Lung (tissue), 16 donors: ENCODE results near the gene PEX10. TPM values are rescaled to one million over a fixed set of nuclear protein-coding genes. Genes with fewer than 3 reads are reported as not detected.

Experiments
- ATAC-seq: fragments of 200-7000 bp; cut with Tn5 transposase; one replicate; pipeline ENCODE4 v1.9.1; 2020; ENCODE audit warnings: moderate number of reproducible peaks; ENCODE audit not compliant: insufficient read depth, low FRiP score
- DNase-seq, 3 donors: peaks; one replicate each; pipeline ENCODE4 v3.0.0-alpha.2; 2013 to 2017
- H3K27ac ChIP-seq, 2 donors: one replicate each; pipeline ENCODE4 v1.5.1; 2013; ENCODE audit warnings: mild to moderate bottlenecking in 2 of 2, moderate library complexity in 2 of 2, control low read depth in 1 of 2, inconsistent platforms in 1 of 2, low read depth in 1 of 2, low read length in 1 of 2
- H3K27me3 ChIP-seq, 3 donors: one replicate each; pipeline ENCODE4 v1.5.1; 2013; ENCODE audit warnings: low read length in 2 of 3; ENCODE audit not compliant: control insufficient read depth in 3 of 3, insufficient read depth in 3 of 3
- H3K36me3 ChIP-seq, 4 donors: one replicate each; pipeline ENCODE4 v1.5.1; 2013; ENCODE audit warnings: low read length in 4 of 4, mild to moderate bottlenecking in 1 of 4, moderate library complexity in 1 of 4; ENCODE audit not compliant: control insufficient read depth in 4 of 4, insufficient read depth in 4 of 4
- H3K4me1 ChIP-seq, 5 donors: one replicate each; pipeline ENCODE4 v1.5.1; 2013; ENCODE audit warnings: low read length in 5 of 5, mild to moderate bottlenecking in 2 of 5, moderate library complexity in 1 of 5; ENCODE audit not compliant: control insufficient read depth in 5 of 5, insufficient read depth in 5 of 5
- H3K4me3 ChIP-seq: one replicate; pipeline ENCODE4 v1.5.1; 2013; ENCODE audit warnings: mild to moderate bottlenecking, control low read depth, moderate library complexity
- H3K9ac ChIP-seq, 2 donors: one replicate each; pipeline ENCODE4 v1.5.1; 2013; ENCODE audit warnings: low read length in 2 of 2, control low read depth in 1 of 2; ENCODE audit not compliant: insufficient read depth in 1 of 2
- H3K9me3 ChIP-seq, 4 donors: one replicate each; pipeline ENCODE4 v1.5.1; 2013; ENCODE audit warnings: low read length in 3 of 4, mild to moderate bottlenecking in 1 of 4, moderate library complexity in 1 of 4; ENCODE audit not compliant: control insufficient read depth in 4 of 4, insufficient read depth in 3 of 4
- WGBS, 2 donors: extraction: QIAGEN DNeasy Blood & Tissue Kit; methylation state at CpG; one replicate each; pipeline ENCODE4 v1.1.7; 2013; 5-methylcytosine and 5-hydroxymethylcytosine counted together
- long read RNA-seq, 5 donors: transcript quantifications; one replicate each; lab custom pipeline, GENCODE V29; 2026
- polyA plus RNA-seq, 2 donors: library from polyadenylated mRNA; stranded (reverse); fragments of 200-250 nt; gene quantifications; one replicate each; pipeline ENCODE4 v1.2.1, GENCODE V29; 2013
- total RNA-seq, 2 donors: library from RNA; depleted of rRNA in 1 of 2; stranded (reverse); fragments of >200 nt in 1 of 2; gene quantifications; one replicate each; pipeline ENCODE4 v1.2.1, GENCODE V29; 2014 to 2021
- TF ChIP-seq, protein P1 (sequence below): IDR thresholded peaks from 2 replicates; pipeline ENCODE4 v1.5.1; 2012; ENCODE audit warnings: mild to moderate bottlenecking; ENCODE audit errors: control extremely low read depth, extremely low read depth
- donor health status: control.
- donor health status: control.
- donor health status: Bipolar disorder and iron deficiency.
- donor health status: healthy.
- donor health status: DM: yes; HTN: yes; CAD: no.

Gene PEX10
- 10 to 100 TPM; 15.7 to 25.4 TPM for total RNA-seq
- polyA plus RNA-seq = 10 to 100 TPM; 19.4 to 21.6 TPM
- long read RNA-seq, donor 1, transcript PEX10-202 (6 exons, 1,997 nt) = major isoform, 7 of 7 reads
- long read RNA-seq, donor 1, partial matches to known transcripts = 0 of 7 reads
- long read RNA-seq, donor 1, other reads (novel, unspliced or antisense) = 0 of 7 reads
- long read RNA-seq, donor 2, partial matches to known transcripts = 0 of 4 reads
- long read RNA-seq, donor 2, other reads (novel, unspliced or antisense) = 0 of 4 reads
- long read RNA-seq, donor 3, partial matches to known transcripts = 0 of 3 reads
- long read RNA-seq, donor 3, other reads (novel, unspliced or antisense) = 0 of 3 reads
- long read RNA-seq, donor 4, partial matches to known transcripts = 0 of 4 reads
- long read RNA-seq, donor 4, other reads (novel, unspliced or antisense) = 0 of 4 reads
- long read RNA-seq, donor 5, transcript PEX10-202 (6 exons, 1,997 nt) = major isoform, 13 of 13 reads
- long read RNA-seq, donor 5, partial matches to known transcripts = 0 of 13 reads
- long read RNA-seq, donor 5, other reads (novel, unspliced or antisense) = 0 of 13 reads

DNA sequence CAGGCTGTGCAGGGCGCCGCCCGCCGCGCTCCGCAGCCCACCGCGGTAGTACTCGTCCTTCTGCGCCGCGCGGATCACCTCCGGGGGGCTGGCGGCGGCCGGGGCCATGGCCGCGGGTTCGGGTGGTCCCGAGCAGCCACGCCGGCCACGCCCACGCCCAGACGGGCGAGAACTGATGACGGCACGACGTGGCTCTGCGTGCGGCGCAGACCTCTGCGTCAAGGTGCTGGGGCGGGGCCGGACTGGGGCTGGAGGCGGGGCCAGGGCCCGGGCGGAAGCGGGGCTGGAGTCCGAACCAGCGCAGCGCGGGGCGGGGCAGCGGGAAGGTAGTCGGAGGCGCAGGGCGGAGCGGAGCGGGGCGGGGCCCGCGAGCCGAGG is at the start of gene PEX10:
PEX10 (minus strand) TSS at position 170 of the 378 bp plus-strand sequence; CDS start at position 108, 62 bp downstream.
- Histone ChIP-seq H3K27me3 (no peaks in the 10 kb centered on the region), H3K9ac (peak within 1 kb of the TSS; percentile 52 to 55), H3K4me1 (peaks cover 0 to 24% (median 12%) of the 10 kb centered on the region in 5 donors), H3K9me3 (no peaks in the 10 kb centered on the region), H3K4me3 (peak within 1 kb of the TSS; percentile 86), H3K27ac (peak within 1 kb of the TSS; percentile 83 to 88), H3K36me3 (peaks cover 0 to 23% (median 3%) of the 10 kb centered on the region in 4 donors)
- peak; percentile 96 for ATAC-seq
- WGBS, 2 donors = 0 to 1% methylated on average over 48 to 55 of the region's 55 CpGs
- TF ChIP-seq, protein P1, sequence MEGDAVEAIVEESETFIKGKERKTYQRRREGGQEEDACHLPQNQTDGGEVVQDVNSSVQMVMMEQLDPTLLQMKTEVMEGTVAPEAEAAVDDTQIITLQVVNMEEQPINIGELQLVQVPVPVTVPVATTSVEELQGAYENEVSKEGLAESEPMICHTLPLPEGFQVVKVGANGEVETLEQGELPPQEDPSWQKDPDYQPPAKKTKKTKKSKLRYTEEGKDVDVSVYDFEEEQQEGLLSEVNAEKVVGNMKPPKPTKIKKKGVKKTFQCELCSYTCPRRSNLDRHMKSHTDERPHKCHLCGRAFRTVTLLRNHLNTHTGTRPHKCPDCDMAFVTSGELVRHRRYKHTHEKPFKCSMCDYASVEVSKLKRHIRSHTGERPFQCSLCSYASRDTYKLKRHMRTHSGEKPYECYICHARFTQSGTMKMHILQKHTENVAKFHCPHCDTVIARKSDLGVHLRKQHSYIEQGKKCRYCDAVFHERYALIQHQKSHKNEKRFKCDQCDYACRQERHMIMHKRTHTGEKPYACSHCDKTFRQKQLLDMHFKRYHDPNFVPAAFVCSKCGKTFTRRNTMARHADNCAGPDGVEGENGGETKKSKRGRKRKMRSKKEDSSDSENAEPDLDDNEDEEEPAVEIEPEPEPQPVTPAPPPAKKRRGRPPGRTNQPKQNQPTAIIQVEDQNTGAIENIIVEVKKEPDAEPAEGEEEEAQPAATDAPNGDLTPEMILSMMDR = no peak
- DNase-seq = peak; percentile 97 to 98 (median 98)

DNA sequence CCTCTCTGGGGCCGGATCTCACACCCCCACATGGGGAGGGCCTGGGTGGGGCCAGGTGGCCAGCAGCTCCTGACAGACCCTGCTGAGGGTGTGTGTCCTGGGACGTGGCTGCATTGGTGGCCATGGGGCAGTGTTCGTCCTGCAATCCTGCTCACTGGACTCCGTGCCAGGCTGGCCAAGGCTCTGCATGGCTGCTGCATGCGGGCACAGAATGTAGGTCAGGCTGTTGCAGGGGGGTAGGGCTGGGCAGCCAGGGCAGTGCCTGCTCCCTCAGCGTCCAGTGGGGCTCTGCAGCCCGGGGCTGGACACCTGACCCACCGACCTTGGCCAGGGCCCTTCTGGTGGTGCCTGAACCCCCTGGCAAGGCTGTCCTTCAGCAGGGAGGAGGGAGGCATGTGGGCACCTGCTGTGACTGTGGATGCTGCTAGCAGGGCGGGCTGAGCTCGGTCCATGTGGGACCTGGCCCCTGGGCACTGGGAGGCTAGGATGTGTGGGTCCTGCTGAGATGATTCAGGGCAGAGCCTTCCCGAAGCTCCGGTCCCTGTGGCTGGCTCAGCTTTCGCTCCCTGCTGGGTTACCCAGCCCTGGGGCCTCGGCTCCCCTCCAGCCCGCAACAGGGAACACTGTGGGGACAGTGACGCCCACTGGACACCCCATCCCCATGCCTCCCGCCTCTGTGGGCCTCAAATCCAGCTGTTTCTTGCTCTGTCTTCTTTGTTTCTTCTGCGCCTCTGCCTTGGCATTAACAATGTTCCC is 48.8 kb upstream of the PEX10 start:
- Histone ChIP-seq H3K27me3 (peaks cover 0 to 12% (median 0%) of the 10 kb centered on the region in 3 donors), H3K9me3 (peaks cover 0 to 2% (median 0%) of the 10 kb centered on the region in 4 donors), H3K27ac (no peak overlapping the region), H3K4me3 (no peak overlapping the region), H3K36me3 (no peaks in the 10 kb centered on the region), H3K4me1 (peaks cover 0 to 33% (median 2%) of the 10 kb centered on the region in 5 donors), H3K9ac (no peak overlapping the region)
- 77 to 87% methylated on average over 18 of the region's 18 CpGs for WGBS, 2 donors
- no peak for DNase-seq
- TF ChIP-seq, protein P1 = no peak
- no peak for ATAC-seq

DNA sequence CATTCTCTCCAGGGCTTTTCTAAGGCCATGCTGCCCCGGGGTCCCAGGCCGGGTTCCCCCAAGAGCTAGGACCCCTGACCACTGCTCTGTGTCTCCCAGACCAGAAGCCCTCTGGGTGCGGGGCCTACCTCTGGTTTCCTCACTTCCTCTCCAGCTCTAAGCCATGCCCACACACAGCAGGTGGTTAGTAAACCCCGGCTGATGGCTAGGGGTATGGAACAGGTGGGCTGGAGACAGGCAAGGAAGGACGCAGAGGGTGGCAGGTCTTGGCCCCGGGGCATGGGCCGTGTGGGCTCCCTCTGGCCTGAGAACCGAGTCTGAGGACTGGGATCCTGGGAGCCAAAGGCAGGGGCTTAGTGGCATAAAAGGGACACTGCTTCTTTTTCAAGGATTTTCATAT is 47.8 kb upstream of the PEX10 start:
- Histone ChIP-seq H3K9me3 (peaks cover 0 to 2% (median 0%) of the 10 kb centered on the region in 4 donors), H3K27me3 (peaks cover 0 to 12% (median 0%) of the 10 kb centered on the region in 3 donors), H3K9ac (no peak overlapping the region), H3K36me3 (no peaks in the 10 kb centered on the region), H3K4me1 (peaks cover 0 to 29% (median 2%) of the 10 kb centered on the region in 5 donors), H3K4me3 (no peak overlapping the region), H3K27ac (no peak overlapping the region)
- DNase-seq = no peak
- no peak for ATAC-seq
- 64 to 71% methylated on average over 8 of the region's 8 CpGs for WGBS, 2 donors
- TF ChIP-seq, protein P1 = no peak
